H1 (cell line): ENCODE data around the gene STAG1. TPM values are rescaled to one million over a fixed set of nuclear protein-coding genes. Genes with fewer than 3 reads are reported as not detected.

ENCODE experiments used
- CTCF ChIA-PET: fragments of 300-600 bp; sonication (Branson Sonifier 250); formaldehyde crosslinking; loops from one replicate; lab custom pipeline; 2021; ENCODE audit not compliant: partially characterized antibody; lab: Charles Lee
- POLR2A ChIA-PET: fragments of 300-600 bp; sonication (Branson Sonifier 250); formaldehyde crosslinking; loops from one replicate; lab custom pipeline; 2021; ENCODE audit warnings: inconsistent platforms; ENCODE audit not compliant: partially characterized antibody; lab: Charles Lee
- DNase-seq, 2 experiments: peaks; one replicate each; pipeline versions ENCODE4 v3.0.0 to v3.0.0-alpha.2; 2010 to 2022; ENCODE audit warnings: low spot score in 2 of 2, low read depth in 1 of 2, mixed read lengths in 1 of 2
- FAIRE-seq: peaks from 2 replicates; lab custom pipeline; 2011; peaks lifted over from hg19 to GRCh38; lab: Jason Lieb, UNC
- H2AFZ ChIP-seq: 2 replicates; pipeline ENCODE4 v1.8.1; 2012; ENCODE audit warnings: low read length, inconsistent platforms
- H2AK5ac ChIP-seq: 2 replicates; pipeline ENCODE4 v1.6.1; 2013; ENCODE audit warnings: low read depth, low read length
- H2BK120ac ChIP-seq: replicated peaks from 2 replicates; pipeline ENCODE3; 2013; ENCODE audit warnings: low read depth, low read length, inconsistent platforms
- H2BK12ac ChIP-seq: 2 replicates; pipeline ENCODE4 v1.6.1; 2013; ENCODE audit warnings: low read depth, low read length
- H2BK15ac ChIP-seq: 2 replicates; pipeline ENCODE4 v1.6.1; 2013; ENCODE audit warnings: low read length
- H2BK20ac ChIP-seq: 2 replicates; pipeline ENCODE4 v1.6.1; 2013; ENCODE audit warnings: low read length
- H2BK5ac ChIP-seq: 2 replicates; pipeline ENCODE4 v1.6.1; 2013; ENCODE audit warnings: low read depth, low read length
- H3K14ac ChIP-seq: 2 replicates; pipeline ENCODE4 v1.6.1; 2013; ENCODE audit warnings: inconsistent platforms; ENCODE audit not compliant: insufficient read length
- H3K18ac ChIP-seq: 2 replicates; pipeline ENCODE4 v1.6.1; 2013; ENCODE audit warnings: low read length; ENCODE audit errors: extremely low read depth
- H3K23ac ChIP-seq: 2 replicates; pipeline ENCODE4 v1.6.1; 2013; ENCODE audit warnings: inconsistent platforms; ENCODE audit not compliant: insufficient read length
- H3K23me2 ChIP-seq: 2 replicates; pipeline ENCODE4 v1.6.1; 2013; ENCODE audit warnings: low read depth, low read length
- H3K27ac ChIP-seq: 2 replicates; pipeline ENCODE4 v1.6.1; 2011; ENCODE audit warnings: low read depth, low read length, inconsistent platforms
- H3K27me3 ChIP-seq, 4 experiments: replicated peaks in 1 of 4; 1 replicate in 1 of 4; 2 replicates in 3 of 4; pipeline versions ENCODE4 v1.6.1 to v1.8.1; 2011 to 2013; ENCODE audit warnings: low read length in 3 of 4, mild to moderate bottlenecking in 3 of 4, inconsistent platforms in 2 of 4, mixed read lengths in 2 of 4, moderate library complexity in 1 of 4; ENCODE audit not compliant: control insufficient read depth in 3 of 4, insufficient read depth in 3 of 4; ENCODE audit errors: extremely low read depth in 1 of 4
- H3K36me3 ChIP-seq, 4 experiments: 2 replicates each; pipeline versions ENCODE4 v1.6.1 to v1.8.1; 2011 to 2013; ENCODE audit warnings: mild to moderate bottlenecking in 4 of 4, low read length in 3 of 4, moderate library complexity in 2 of 4, control low read depth in 1 of 4, inconsistent platforms in 1 of 4; ENCODE audit not compliant: insufficient read depth in 4 of 4, control insufficient read depth in 2 of 4
- H3K4ac ChIP-seq: replicated peaks from 2 replicates; pipeline ENCODE3; 2013; ENCODE audit warnings: low read length, low read depth, mixed read lengths, inconsistent platforms; ENCODE audit not compliant: insufficient read length
- H3K4me1 ChIP-seq, 4 experiments: replicated peaks in 1 of 4; 1 replicate in 1 of 4; 2 replicates in 3 of 4; pipeline versions ENCODE4 v1.6.1 to v1.8.1; 2011 to 2013; ENCODE audit warnings: low read length in 3 of 4, inconsistent platforms in 2 of 4, mixed read lengths in 1 of 4; ENCODE audit not compliant: insufficient read depth in 4 of 4, control insufficient read depth in 3 of 4
- H3K4me2 ChIP-seq, 2 experiments: 2 replicates each; pipeline versions ENCODE4 v1.6.1 to v1.8.1; 2011 to 2013; ENCODE audit warnings: low read depth in 2 of 2, low read length in 2 of 2, control low read depth in 1 of 2, inconsistent platforms in 1 of 2, mild to moderate bottlenecking in 1 of 2; ENCODE audit not compliant: insufficient read depth in 1 of 2
- H3K4me3 ChIP-seq, 4 experiments: fragments of 200-600, 300-600 bp in 1 of 4; sonication (generic), shearing (Covaris generic), sonication (Bioruptor Twin) in 1 of 4; 2 replicates each; pipeline versions ENCODE4 v1.5.1 to v1.8.1; 2011 to 2016; ENCODE audit warnings: low read length in 4 of 4, low read depth in 3 of 4, control low read depth in 2 of 4, inconsistent platforms in 2 of 4, mild to moderate bottlenecking in 2 of 4, mixed read lengths in 1 of 4, moderate library complexity in 1 of 4; ENCODE audit not compliant: insufficient read depth in 2 of 4; ENCODE audit errors: extremely low read depth in 1 of 4
- H3K56ac ChIP-seq: replicated peaks from 2 replicates; pipeline ENCODE3; 2013; ENCODE audit warnings: low read depth, mild to moderate bottlenecking, mixed read lengths, low read length, inconsistent platforms; ENCODE audit not compliant: insufficient read length
- H3K79me1 ChIP-seq: 2 replicates; pipeline ENCODE4 v1.6.1; 2013; ENCODE audit warnings: low read depth, low read length, control low read depth
- H3K79me2 ChIP-seq, 2 experiments: 2 replicates each; pipeline versions ENCODE4 v1.6.1 to v1.8.1; 2012 to 2013; ENCODE audit warnings: low read length in 2 of 2, mild to moderate bottlenecking in 2 of 2, inconsistent platforms in 1 of 2; ENCODE audit not compliant: insufficient read depth in 2 of 2, control insufficient read depth in 1 of 2
- H3K9ac ChIP-seq, 4 experiments: replicated peaks in 1 of 4; 1 replicate in 1 of 4; 2 replicates in 3 of 4; pipeline versions ENCODE4 v1.6.1 to v1.8.1; 2011 to 2013; ENCODE audit warnings: low read depth in 3 of 4, low read length in 3 of 4, control low read depth in 2 of 4, mild to moderate bottlenecking in 2 of 4, moderate library complexity in 2 of 4, inconsistent platforms in 1 of 4; ENCODE audit errors: extremely low read depth in 1 of 4
- H3K9me3 ChIP-seq, 2 experiments: 2 replicates each; pipeline versions ENCODE4 v1.6.1 to v1.8.1; 2012 to 2013; ENCODE audit warnings: mild to moderate bottlenecking in 2 of 2, moderate library complexity in 2 of 2, control low read depth in 1 of 2, inconsistent platforms in 1 of 2, low read depth in 1 of 2, low read length in 1 of 2, mixed read lengths in 1 of 2; ENCODE audit not compliant: insufficient read depth in 2 of 2
- H4K20me1 ChIP-seq, 2 experiments: replicated peaks in 1 of 2; 2 replicates each; pipeline versions ENCODE3 to v1.8.1; 2011 to 2013; ENCODE audit warnings: inconsistent platforms in 2 of 2, low read length in 2 of 2, mild to moderate bottlenecking in 1 of 2; ENCODE audit not compliant: insufficient read depth in 2 of 2, control insufficient read depth in 1 of 2
- H4K5ac ChIP-seq: 2 replicates; pipeline ENCODE4 v1.6.1; 2013; ENCODE audit warnings: low read length, low read depth, mixed read lengths, inconsistent platforms; ENCODE audit not compliant: insufficient read length
- H4K8ac ChIP-seq: 2 replicates; pipeline ENCODE4 v1.8.0; 2013; ENCODE audit warnings: mild to moderate bottlenecking, moderate library complexity, low read length, inconsistent platforms; ENCODE audit not compliant: insufficient read depth; ENCODE audit errors: extremely low read depth
- H4K91ac ChIP-seq: replicated peaks from 2 replicates; pipeline ENCODE3; 2013; ENCODE audit warnings: low read length, mixed read lengths, inconsistent platforms; ENCODE audit not compliant: insufficient read length
- CTBP2 ChIP-seq: IDR thresholded peaks from 2 replicates; pipeline ENCODE4 v1.7.0; 2011; ENCODE audit warnings: borderline replicate concordance, mild to moderate bottlenecking, moderate library complexity, mixed read lengths, low read length; ENCODE audit not compliant: insufficient read depth, insufficient read length
- GTF2F1 ChIP-seq: IDR thresholded peaks from 2 replicates; pipeline ENCODE4 v1.6.1; 2012; ENCODE audit warnings: low read depth, low read length, improper control_type of control experiment, borderline replicate concordance
- JUN ChIP-seq: IDR thresholded peaks from 2 replicates; pipeline ENCODE4 v1.6.1; 2011; ENCODE audit warnings: low read depth, mild to moderate bottlenecking, improper control_type of control experiment, low read length
- MAX ChIP-seq: IDR thresholded peaks from 2 replicates; pipeline ENCODE4 v1.6.1; 2012; ENCODE audit warnings: inconsistent platforms
- NANOG ChIP-seq: IDR thresholded peaks from 2 replicates; pipeline ENCODE4 v1.6.1; 2011; ENCODE audit warnings: low read length, low read depth, mild to moderate bottlenecking, inconsistent platforms; ENCODE audit not compliant: insufficient read depth, poor library complexity, severe bottlenecking
- SIX5 ChIP-seq: IDR thresholded peaks from 2 replicates; pipeline ENCODE4 v1.6.1; 2011; ENCODE audit warnings: mild to moderate bottlenecking, low read depth, low read length
- SP1 ChIP-seq: IDR thresholded peaks from 2 replicates; pipeline ENCODE4 v1.6.1; 2011; ENCODE audit warnings: low read depth, low read length
- ZNF274 ChIP-seq: IDR thresholded peaks from 2 replicates; pipeline ENCODE4 v1.7.0; 2012; ENCODE audit warnings: low read length, borderline replicate concordance; ENCODE audit errors: extremely low read depth
- WGBS, 2 experiments: shearing (Covaris generic) in 1 of 2; methylation state at CpG; one replicate each; pipeline versions ENCODE4 v1.1.6 to v1.1.7; 2013 to 2015; ENCODE audit warnings: low lambda C conversion rate in 2 of 2, mixed read lengths in 2 of 2, inconsistent platforms in 1 of 2, low coverage in 1 of 2, missing lambda C conversion rate in 1 of 2; ENCODE audit not compliant: insufficient replicate concordance in 2 of 2, insufficient coverage in 1 of 2, insufficient read length in 1 of 2; ENCODE audit errors: extremely low coverage in 1 of 2, missing lambda C conversion rate in 1 of 2; 5-methylcytosine and 5-hydroxymethylcytosine counted together
- polyA plus RNA-seq, 7 experiments: library from polyadenylated mRNA; depleted of rRNA in 3 of 7; stranded (reverse) in 5 of 7; unstranded in 2 of 7; fragments of >200 nt in 5 of 7; fragments of 200-250 nt in 2 of 7; gene quantifications; 1 replicate in 5 of 7; 2 replicates in 1 of 7; 4 replicates in 1 of 7; pipeline versions ENCODE4 v1.2.1 to v1.2.3, GENCODE V29; 2011 to 2013; ENCODE audit warnings: missing spikeins in 2 of 7, mixed read lengths in 2 of 7
- total RNA-seq: library from RNA; stranded (reverse); fragmentation: NEBNext Ultra II Directional; extraction: Animal tissue kit (Norgen Biotek cat#: 25700); gene quantifications from 2 replicates; pipeline ENCODE4 v1.2.1, GENCODE V29; 2021

STAG1 gene
- total and polyA plus RNA-seq, 2 of the 8 experiments (the other 6 are each of a cell fraction or from before 2014, with no cell fraction given) = 4.6 to 23.4 TPM

- Histone ChIP-seq H3K79me2 (no peaks in the 10 kb centered on the region), H2AFZ (no peak overlapping the region), H3K4me2 (no peak overlapping the region), H3K4me1 (no peaks in the 10 kb centered on the region), H3K27ac (no peak overlapping the region), H3K4ac (no peak overlapping the region), H3K56ac (no peak overlapping the region), H3K23ac (no peak overlapping the region), H2BK120ac (no peak overlapping the region), H3K4me3 (no peak overlapping the region), H3K36me3 (no peaks in the 10 kb centered on the region), H4K8ac (no peak overlapping the region), H3K18ac (no peak overlapping the region), H4K20me1 (no peaks in the 10 kb centered on the region), H3K27me3 (no peaks in the 10 kb centered on the region), H2BK5ac (no peak overlapping the region), H3K14ac (no peak overlapping the region), H4K91ac (no peak overlapping the region), H2AK5ac (no peak overlapping the region), H2BK20ac (no peak overlapping the region), H2BK12ac (no peak overlapping the region), H3K79me1 (no peaks in the 10 kb centered on the region), H2BK15ac (no peak overlapping the region), H3K9ac (no peak overlapping the region), H3K23me2 (no peaks in the 10 kb centered on the region), H3K9me3 (no peaks in the 10 kb centered on the region), H4K5ac (no peak overlapping the region)
- FAIRE-seq = no peak
- DNase-seq = no peak
- ChIA-PET CTCF (interaction anchor here (1.0 to 1.7 kb wide), 2 partner anchors 32 to 174 kb away, joined by 3 to 4 read pairs; partner anchors contain the start of gene STAG1), POLR2A (interaction anchor here (0.8 kb wide), 1 partner anchor 174 kb away, joined by 5 read pairs; the partner anchor contains the start of gene STAG1)
- 86% methylated on average over 3 of the region's 3 CpGs; no CpG with 5 or more reads in 1 of the 2 experiments for WGBS, 2 experiments
- no peak for TF ChIP-seq MAX
- TF ChIP-seq ZNF274 = no peak
- TF ChIP-seq GTF2F1 = no peak
- no peak for TF ChIP-seq CTBP2
- TF ChIP-seq SP1 = no peak
- no peak for TF ChIP-seq JUN
- no peak for TF ChIP-seq NANOG
- TF ChIP-seq SIX5 = no peak
Measured at GRCh38 chr3:136577791-136578190, 174.4 kb downstream of the STAG1 start.
